ENCODE measurements around the gene SCUBE2. TPM values are rescaled to one million over a fixed set of nuclear protein-coding genes. Genes with fewer than 3 reads are reported as not detected.

SCUBE2 gene
- total RNA-seq (1 to 10 TPM in 1 of 2 donors, under 1 TPM in 1; 0.14 to 1.4 TPM), polyA plus RNA-seq (under 1 TPM in 1 of 2 donors, not detected in 1; 0.42 TPM)

GRCh38 chr11:9091044-9091922 lies at the start of gene SCUBE2:
Gene SCUBE2, minus strand, starts transcription at chr11:9091599. Its CDS starts 71 bp downstream, at chr11:9091528.
- Histone ChIP-seq H3K36me3 (ENCODE audit: control insufficient read depth in 4 of 4, insufficient read depth in 3 of 4, low read depth in 1 of 4, low read length in 3 of 4) (no peaks in the 10 kb centered on the region), H3K4me3 (ENCODE audit: low read depth in 1 of 3, low read length in 3 of 3) (peak within 1 kb of the TSS in 1 of 3 donors; percentile 56), H3K9me3 (ENCODE audit: control insufficient read depth in 4 of 4, low read length in 3 of 4) (no peaks in the 10 kb centered on the region), H3K27ac (ENCODE audit: low read depth in 1 of 2, low read length in 2 of 2) (no peak within 1 kb of the TSS), H3K4me1 (ENCODE audit: control insufficient read depth in 4 of 4, insufficient read depth in 4 of 4, low read length in 3 of 4) (peaks cover 0 to 10% (median 7%) of the 10 kb centered on the region in 4 donors), H3K9ac (ENCODE audit: low read depth in 1 of 2, low read length in 2 of 2) (no peak within 1 kb of the TSS), H3K27me3 (ENCODE audit: control insufficient read depth in 4 of 4, insufficient read depth in 4 of 4, low read length in 3 of 4) (peaks cover 0 to 5% (median 1%) of the 10 kb centered on the region in 4 donors)
- 7% methylated on average over 112 of the region's 113 CpGs for WGBS
- TF ChIP-seq GABPA (IDR thresholded peaks at IDR 0.05 in 1 of 2, conservative IDR thresholded peaks at IDR 0.05 in 1 of 2) (no peak), HNF4G (IDR thresholded peaks at IDR 0.05) (no peak), SP1 (IDR thresholded peaks at IDR 0.05) (no peak), TAF1 (conservative IDR thresholded peaks at IDR 0.05) (no peak), RXRA (IDR thresholded peaks at IDR 0.05) (no peak), ATF3 (IDR thresholded peaks at IDR 0.05) (no peak), RAD21 (IDR thresholded peaks at IDR 0.05) (no peak), REST (IDR thresholded peaks at IDR 0.05) (no peak), EGR1 (IDR thresholded peaks at IDR 0.05; ENCODE audit: low read depth in 2 of 2) (no peak), NR2F2 (IDR thresholded peaks at IDR 0.05) (no peak), HNF4A (conservative IDR thresholded peaks at IDR 0.05) (no peak), FOXA2 (IDR thresholded peaks at IDR 0.05) (no peak), YY1 (IDR thresholded peaks at IDR 0.05) (no peak), FOXA1 (IDR thresholded peaks at IDR 0.05) (no peak), JUND (IDR thresholded peaks at IDR 0.05) (no peak), ZBTB33 (IDR thresholded peaks at IDR 0.05) (no peak)
- TF ChIP-seq, protein P1, sequence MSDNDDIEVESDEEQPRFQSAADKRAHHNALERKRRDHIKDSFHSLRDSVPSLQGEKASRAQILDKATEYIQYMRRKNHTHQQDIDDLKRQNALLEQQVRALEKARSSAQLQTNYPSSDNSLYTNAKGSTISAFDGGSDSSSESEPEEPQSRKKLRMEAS (IDR thresholded peaks at IDR 0.05) = no peak
- TF ChIP-seq, protein P2, sequence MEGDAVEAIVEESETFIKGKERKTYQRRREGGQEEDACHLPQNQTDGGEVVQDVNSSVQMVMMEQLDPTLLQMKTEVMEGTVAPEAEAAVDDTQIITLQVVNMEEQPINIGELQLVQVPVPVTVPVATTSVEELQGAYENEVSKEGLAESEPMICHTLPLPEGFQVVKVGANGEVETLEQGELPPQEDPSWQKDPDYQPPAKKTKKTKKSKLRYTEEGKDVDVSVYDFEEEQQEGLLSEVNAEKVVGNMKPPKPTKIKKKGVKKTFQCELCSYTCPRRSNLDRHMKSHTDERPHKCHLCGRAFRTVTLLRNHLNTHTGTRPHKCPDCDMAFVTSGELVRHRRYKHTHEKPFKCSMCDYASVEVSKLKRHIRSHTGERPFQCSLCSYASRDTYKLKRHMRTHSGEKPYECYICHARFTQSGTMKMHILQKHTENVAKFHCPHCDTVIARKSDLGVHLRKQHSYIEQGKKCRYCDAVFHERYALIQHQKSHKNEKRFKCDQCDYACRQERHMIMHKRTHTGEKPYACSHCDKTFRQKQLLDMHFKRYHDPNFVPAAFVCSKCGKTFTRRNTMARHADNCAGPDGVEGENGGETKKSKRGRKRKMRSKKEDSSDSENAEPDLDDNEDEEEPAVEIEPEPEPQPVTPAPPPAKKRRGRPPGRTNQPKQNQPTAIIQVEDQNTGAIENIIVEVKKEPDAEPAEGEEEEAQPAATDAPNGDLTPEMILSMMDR (IDR thresholded peaks at IDR 0.05; ENCODE audit: low read depth, low read length, missing input control) = no peak
- no peak for DNase-seq (ENCODE audit: low spot score)
